Hippocampal formation (tissue), 2 donors: ENCODE data around the gene CD248.
"Not testable (repeated sequence)": the region's sequence is repeated elsewhere in the genome, so short reads cannot be mapped to it uniquely, and the experiment has no call there.

Source experiments
- DNase-seq, 2 donors: peaks; one replicate each; lab custom pipeline; 2025; lab: John Stamatoyannopoulos, UW

CD248 gene

GRCh38 chr11:66316849-66317251, at the start of gene CD248:
Gene CD248, minus strand, starts transcription at chr11:66317044. Its CDS starts 17 bp downstream, at chr11:66317027.
- DNase-seq: no peak

GRCh38 chr11:66365711-66366619, 49.1 kb upstream of the CD248 start:
- DNase-seq: no peak

GRCh38 chr11:66365166-66365565, 48.3 kb upstream of the CD248 start:
- no peak for DNase-seq

GRCh38 chr11:66363805-66364535, 47.1 kb upstream of the CD248 start:
- DNase-seq: no peak

- no peak for DNase-seq
Measured at GRCh38 chr11:66363187-66363601, 46.4 kb upstream of the CD248 start.

GRCh38 chr11:66362481-66363147, 45.8 kb upstream of the CD248 start:
- no peak for DNase-seq

GRCh38 chr11:66361502-66361941, 44.7 kb upstream of the CD248 start:
- DNase-seq: no peak

- DNase-seq: no peak
Measured at GRCh38 chr11:66360406-66361073, 43.7 kb upstream of the CD248 start.

GRCh38 chr11:66359662-66360087, 42.8 kb upstream of the CD248 start:
- DNase-seq: no peak

GRCh38 chr11:66350560-66351235, 33.9 kb upstream of the CD248 start:
- DNase-seq: not testable (repeated sequence)

- DNase-seq: no peak
Measured at GRCh38 chr11:66349084-66349386, 32.2 kb upstream of the CD248 start.

GRCh38 chr11:66347425-66348276, 30.8 kb upstream of the CD248 start, which contains the start of gene B4GAT1:
Gene B4GAT1, minus strand, starts transcription at chr11:66347629. Its CDS starts 84 bp downstream, at chr11:66347545.
- peak; percentile 72 to 83 for DNase-seq

- DNase-seq: no peak
Measured at GRCh38 chr11:66346476-66347424, 29.9 kb upstream of the CD248 start.

- no peak for DNase-seq
Measured at GRCh38 chr11:66345316-66345649, 28.4 kb upstream of the CD248 start.

GRCh38 chr11:66344550-66345315, 27.9 kb upstream of the CD248 start, which contains the start of gene BRMS1:
Gene BRMS1, minus strand, starts transcription at chr11:66345104. Its CDS starts 2,870 bp downstream, at chr11:66342234.
- DNase-seq: peak; percentile 89 to 94

GRCh38 chr11:66343176-66343575, 26.3 kb upstream of the CD248 start:
- no peak for DNase-seq

- DNase-seq: no peak
Measured at GRCh38 chr11:66341502-66342126, 24.8 kb upstream of the CD248 start.
